ENCODE results near the gene UQCC2. TPM values are rescaled to one million over a fixed set of nuclear protein-coding genes. Genes with fewer than 3 reads are reported as not detected.

UQCC2 gene
- total and polyA plus RNA-seq, 2 of the 8 experiments (the other 6 are each of a cell fraction or from before 2014, with no cell fraction given): 52.1 to 104 TPM

DNA sequence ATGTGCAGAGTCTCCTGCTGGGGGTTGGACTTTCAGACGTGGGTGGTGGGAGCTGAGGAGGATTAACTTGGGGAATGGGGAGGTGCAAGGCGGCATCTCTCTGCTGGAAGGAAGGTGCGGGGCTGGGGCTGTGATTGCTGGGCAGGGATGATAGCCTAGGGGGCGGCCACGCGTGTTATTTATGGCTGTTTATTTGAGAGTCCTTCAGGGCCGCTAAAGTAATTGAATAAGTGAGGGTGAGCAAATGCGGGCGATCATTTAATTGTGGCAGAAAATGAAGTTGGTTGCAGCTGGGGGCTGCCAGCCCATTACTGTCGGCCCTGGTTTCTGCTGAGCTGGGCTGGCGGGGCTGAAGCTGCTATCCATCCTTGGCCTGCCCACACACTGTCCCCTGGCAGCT is 42.7 kb upstream of the UQCC2 start:
- Histone ChIP-seq H4K8ac (ENCODE audit: extremely low read depth, insufficient read depth, low read length) (no peak overlapping the region), H2BK20ac (ENCODE audit: low read length) (no peak overlapping the region), H3K23ac (ENCODE audit: insufficient read length) (no peak overlapping the region), H2AFZ (ENCODE audit: low read length) (no peak overlapping the region), H3K27ac (ENCODE audit: low read depth, low read length) (no peak overlapping the region), H2BK5ac (ENCODE audit: low read depth, low read length) (no peak overlapping the region), H4K20me1 (replicated peaks in 1 of 2; ENCODE audit: control insufficient read depth in 1 of 2, insufficient read depth in 2 of 2, low read length in 2 of 2) (no peaks in the 10 kb centered on the region), H3K23me2 (ENCODE audit: low read depth, low read length) (no peaks in the 10 kb centered on the region), H2BK15ac (ENCODE audit: low read length) (no peak overlapping the region), H3K4ac (replicated peaks; ENCODE audit: insufficient read length, low read depth, low read length) (no peak overlapping the region), H2BK120ac (replicated peaks; ENCODE audit: low read depth, low read length) (no peak overlapping the region), H3K4me2 (ENCODE audit: insufficient read depth in 1 of 2, low read depth in 2 of 2, low read length in 2 of 2) (no peak overlapping the region), H3K18ac (ENCODE audit: extremely low read depth, low read length) (no peak overlapping the region), H4K5ac (ENCODE audit: insufficient read length, low read depth, low read length) (no peak overlapping the region), H3K4me1 (replicated peaks in 1 of 4; ENCODE audit: control insufficient read depth in 3 of 4, insufficient read depth in 4 of 4, low read length in 3 of 4) (peaks cover 0 to 8% (median 3%) of the 10 kb centered on the region in 4 experiments; a peak in 4 of 7 replicates), H3K9ac (replicated peaks in 1 of 4; ENCODE audit: extremely low read depth in 1 of 4, low read depth in 3 of 4, low read length in 3 of 4) (no peak overlapping the region), H2BK12ac (ENCODE audit: low read depth, low read length) (no peak overlapping the region), H3K79me1 (ENCODE audit: low read depth, low read length) (no peaks in the 10 kb centered on the region), H3K14ac (ENCODE audit: insufficient read length) (no peak overlapping the region), H3K27me3 (replicated peaks in 1 of 4; ENCODE audit: control insufficient read depth in 3 of 4, extremely low read depth in 1 of 4, insufficient read depth in 3 of 4, low read length in 3 of 4) (no peaks in the 10 kb centered on the region), H3K36me3 (ENCODE audit: control insufficient read depth in 2 of 4, insufficient read depth in 4 of 4, low read length in 3 of 4) (no peaks in the 10 kb centered on the region), H3K9me3 (ENCODE audit: insufficient read depth in 2 of 2, low read depth in 1 of 2, low read length in 1 of 2) (no peaks in the 10 kb centered on the region), H3K4me3 (ENCODE audit: extremely low read depth in 1 of 4, insufficient read depth in 2 of 4, low read depth in 3 of 4, low read length in 4 of 4) (no peak overlapping the region), H3K56ac (replicated peaks; ENCODE audit: insufficient read length, low read depth, low read length) (no peak overlapping the region), H3K79me2 (ENCODE audit: control insufficient read depth in 1 of 2, insufficient read depth in 2 of 2, low read length in 2 of 2) (no peaks in the 10 kb centered on the region), H4K91ac (replicated peaks; ENCODE audit: insufficient read length, low read length) (no peak overlapping the region), H2AK5ac (ENCODE audit: low read depth, low read length) (no peak overlapping the region; the same call in 1 of the 2 replicates)
- WGBS, 2 experiments (ENCODE audit: extremely low coverage in 1 of 2, insufficient coverage in 1 of 2, insufficient read length in 1 of 2, insufficient replicate concordance in 2 of 2, low coverage in 1 of 2, low lambda C conversion rate in 2 of 2, missing lambda C conversion rate in 1 of 2): 95% methylated on average over 11 of the region's 11 CpGs; no CpG with 5 or more reads in 1 of the 2 experiments
- DNase-seq (ENCODE audit: low read depth in 1 of 2, low spot score in 2 of 2): no peak
- FAIRE-seq: no peak
- POLR2A ChIA-PET (ENCODE audit: partially characterized antibody): interaction anchor here (0.6 to 1.5 kb wide), 3 partner anchors 8 to 18 kb away, joined by 3 to 7 read pairs (median 3); partner anchors contain the start of gene IP6K3
- CTCF ChIA-PET (ENCODE audit: partially characterized antibody): interaction anchor here (11.5 to 12.1 kb wide), 3 partner anchors 5 to 19 kb away, joined by 156 to 171 read pairs (median 171); partner anchors contain the start of gene IP6K3
- TF ChIP-seq TEAD4 (IDR thresholded peaks at IDR 0.05; ENCODE audit: low read depth, low read length): no peak
